GM12878 (cell line): ENCODE results near the gene RIT1. TPM values are rescaled to one million over a fixed set of nuclear protein-coding genes. Genes with fewer than 3 reads are reported as not detected.

Experiments used
- BCLAF1 ChIP-seq: fragments of 450-650 bp; IDR thresholded peaks from 2 replicates; pipeline ENCODE4 v1.6.1; 2017; ENCODE audit warnings: antibody characterized with exemption, mild to moderate bottlenecking, moderate library complexity
- IKZF2 ChIP-seq, 2 experiments: fragments of 450-650 bp; IDR thresholded peaks; 2 replicates each; pipeline ENCODE4 v1.6.1; 2017; ENCODE audit warnings: mild to moderate bottlenecking in 2 of 2, moderate library complexity in 2 of 2
- NR2F1 ChIP-seq: fragments of 450-650 bp; conservative IDR thresholded peaks from 2 replicates; pipeline ENCODE4 v1.6.1; 2017; ENCODE audit warnings: mild to moderate bottlenecking
- PRDM15 ChIP-seq: fragments of 450-650 bp; formaldehyde crosslinking; IDR thresholded peaks from 2 replicates; pipeline ENCODE4 v1.4.0; 2020; ENCODE audit warnings: mild to moderate bottlenecking, moderate library complexity
- STAT3 ChIP-seq: IDR thresholded peaks from 2 replicates; pipeline ENCODE4 v1.6.1; 2011; ENCODE audit warnings: low read depth, low read length, improper control_type of control experiment
- USF2 ChIP-seq: IDR thresholded peaks from 2 replicates; pipeline ENCODE4 v1.6.1; 2011; ENCODE audit warnings: low read depth, low read length, improper control_type of control experiment, borderline replicate concordance
- ZNF622 ChIP-seq: fragments of 450-650 bp; IDR thresholded peaks from 2 replicates; pipeline ENCODE4 v1.6.1; 2017; ENCODE audit warnings: mild to moderate bottlenecking, inconsistent platforms
- ZSCAN29 ChIP-seq: fragments of 450-650 bp; IDR thresholded peaks from 2 replicates; pipeline ENCODE4 v1.6.1; 2017; ENCODE audit warnings: mild to moderate bottlenecking, moderate library complexity
- polyA plus RNA-seq, 11 experiments: library from polyadenylated mRNA; depleted of rRNA in 4 of 11; unstranded in 6 of 11; stranded (reverse) in 5 of 11; fragments of >200 nt; fragmentation: Nextera tagmentation in 4 of 11; fragmentation: Illumina TruSeq in 1 of 11; extraction: Ambion mirVana in 4 of 11; extraction: Trizol in 1 of 11; gene quantifications; 1 replicate in 1 of 11; 2 replicates in 10 of 11; pipeline versions ENCODE4 v1.2.1 to v1.2.3, GENCODE V29; 2011 to 2016; ENCODE audit warnings: inconsistent platforms in 2 of 11, missing spikeins in 2 of 11, low read depth in 1 of 11
- total RNA-seq, 4 experiments: library from RNA; depleted of rRNA in 3 of 4; stranded (reverse); fragments of >200 nt in 3 of 4; fragmentation: Illumina TruSeq in 1 of 4; extraction: Trizol in 1 of 4; gene quantifications; 2 replicates each; pipeline versions ENCODE4 v1.2.1 to v1.2.3, GENCODE V29; 2013 to 2021

RIT1 gene
- total and polyA plus RNA-seq, 10 of the 15 experiments (the other 5 are each of a cell fraction or from before 2014, with no cell fraction given), result 6.8 to 61.5 (median 13.7) TPM

GRCh38 chr1:155954645-155955044 is 43.5 kb upstream of the RIT1 start (continued):
- TF ChIP-seq USF2 (no peak), STAT3 (no peak), IKZF2 (IDR thresholded peaks at IDR 0.05) (no peak), PRDM15 (CRISPR knock-in tag) (no peak), BCLAF1 (no peak), NR2F1 (no peak), ZNF622 (no peak), ZSCAN29 (no peak)
- TF ChIP-seq, all 136 proteins: peak for 0
